ENCODE results near the gene LRP11. TPM values are rescaled to one million over a fixed set of nuclear protein-coding genes. Genes with fewer than 3 reads are reported as not detected.
A peak's percentile ranks its signal among the peaks of the same experiment; 100 is the strongest.

Gene LRP11
- total and polyA plus RNA-seq, 2 of the 13 experiments (the other 11 are each of a cell fraction or from before 2014, with no cell fraction given): 32.4 to 48.9 TPM

DNA sequence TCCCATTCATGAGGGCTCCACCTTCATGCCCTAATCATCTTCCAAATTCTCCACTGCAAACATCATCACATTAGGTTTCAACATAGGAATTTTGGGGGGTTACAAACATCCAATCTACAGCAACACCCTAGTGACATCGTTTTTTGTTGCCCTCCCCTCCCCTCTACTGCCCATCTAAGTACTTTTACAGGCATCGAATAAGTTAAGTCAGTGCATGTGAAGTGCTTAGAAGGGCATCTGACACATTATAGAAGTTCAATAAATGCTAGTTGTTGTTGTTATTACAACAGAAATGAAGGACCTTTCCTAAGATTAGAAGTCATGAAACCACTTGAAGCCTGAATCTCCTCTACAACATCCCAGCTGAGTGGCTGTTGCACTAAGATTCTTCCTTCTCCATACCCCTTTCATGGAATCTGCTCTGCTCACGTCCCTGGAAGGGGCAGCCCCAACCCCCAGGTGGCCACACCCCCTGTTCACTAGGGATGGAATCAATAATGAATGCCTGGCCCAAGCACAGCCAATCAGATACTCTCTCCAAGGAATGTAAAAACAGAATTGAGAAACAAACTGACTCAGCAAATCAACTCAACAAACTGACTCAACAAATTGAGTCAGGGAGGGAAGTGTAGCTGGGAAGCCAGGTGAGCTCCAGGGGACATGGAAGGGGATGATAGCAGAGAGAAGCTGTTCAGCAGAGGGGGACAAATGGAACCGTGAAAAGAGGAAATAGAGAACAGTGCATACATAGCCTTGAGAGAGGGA lies 3.9 kb upstream of the LRP11 start:
- POLR2A ChIA-PET: no interaction called here
- FAIRE-seq: no peak
- no peak overlapping the region for H3K9ac ChIP-seq (ENCODE audit: insufficient read depth, low read depth, low read length)
- TF ChIP-seq, protein P1, sequence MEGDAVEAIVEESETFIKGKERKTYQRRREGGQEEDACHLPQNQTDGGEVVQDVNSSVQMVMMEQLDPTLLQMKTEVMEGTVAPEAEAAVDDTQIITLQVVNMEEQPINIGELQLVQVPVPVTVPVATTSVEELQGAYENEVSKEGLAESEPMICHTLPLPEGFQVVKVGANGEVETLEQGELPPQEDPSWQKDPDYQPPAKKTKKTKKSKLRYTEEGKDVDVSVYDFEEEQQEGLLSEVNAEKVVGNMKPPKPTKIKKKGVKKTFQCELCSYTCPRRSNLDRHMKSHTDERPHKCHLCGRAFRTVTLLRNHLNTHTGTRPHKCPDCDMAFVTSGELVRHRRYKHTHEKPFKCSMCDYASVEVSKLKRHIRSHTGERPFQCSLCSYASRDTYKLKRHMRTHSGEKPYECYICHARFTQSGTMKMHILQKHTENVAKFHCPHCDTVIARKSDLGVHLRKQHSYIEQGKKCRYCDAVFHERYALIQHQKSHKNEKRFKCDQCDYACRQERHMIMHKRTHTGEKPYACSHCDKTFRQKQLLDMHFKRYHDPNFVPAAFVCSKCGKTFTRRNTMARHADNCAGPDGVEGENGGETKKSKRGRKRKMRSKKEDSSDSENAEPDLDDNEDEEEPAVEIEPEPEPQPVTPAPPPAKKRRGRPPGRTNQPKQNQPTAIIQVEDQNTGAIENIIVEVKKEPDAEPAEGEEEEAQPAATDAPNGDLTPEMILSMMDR (CRISPR knock-in tag; IDR thresholded peaks at IDR 0.05): no peak
- TF ChIP-seq KLF16 (CRISPR knock-in tag; IDR thresholded peaks at IDR 0.05) (no peak), ZNF790 (CRISPR knock-in tag; IDR thresholded peaks at IDR 0.05; ENCODE audit: borderline replicate concordance) (no peak), SAP130 (CRISPR knock-in tag; IDR thresholded peaks at IDR 0.05; ENCODE audit: low read depth) (peak; percentile 66), ZFP82 (CRISPR knock-in tag; IDR thresholded peaks at IDR 0.05; ENCODE audit: borderline replicate concordance) (no peak), ZNF430 (CRISPR knock-in tag; IDR thresholded peaks at IDR 0.05) (no peak), ZNF652 (CRISPR knock-in tag; IDR thresholded peaks at IDR 0.05; ENCODE audit: borderline replicate concordance, low read depth) (no peak), SRSF4 (IDR thresholded peaks at IDR 0.05; ENCODE audit: low read depth, low read length, poor library complexity, severe bottlenecking) (no peak), ESRRA (CRISPR knock-in tag; IDR thresholded peaks at IDR 0.05; ENCODE audit: low read depth) (no peak), ZBTB42 (CRISPR knock-in tag; IDR thresholded peaks at IDR 0.05) (no peak)
- TF ChIP-seq, protein P2, sequence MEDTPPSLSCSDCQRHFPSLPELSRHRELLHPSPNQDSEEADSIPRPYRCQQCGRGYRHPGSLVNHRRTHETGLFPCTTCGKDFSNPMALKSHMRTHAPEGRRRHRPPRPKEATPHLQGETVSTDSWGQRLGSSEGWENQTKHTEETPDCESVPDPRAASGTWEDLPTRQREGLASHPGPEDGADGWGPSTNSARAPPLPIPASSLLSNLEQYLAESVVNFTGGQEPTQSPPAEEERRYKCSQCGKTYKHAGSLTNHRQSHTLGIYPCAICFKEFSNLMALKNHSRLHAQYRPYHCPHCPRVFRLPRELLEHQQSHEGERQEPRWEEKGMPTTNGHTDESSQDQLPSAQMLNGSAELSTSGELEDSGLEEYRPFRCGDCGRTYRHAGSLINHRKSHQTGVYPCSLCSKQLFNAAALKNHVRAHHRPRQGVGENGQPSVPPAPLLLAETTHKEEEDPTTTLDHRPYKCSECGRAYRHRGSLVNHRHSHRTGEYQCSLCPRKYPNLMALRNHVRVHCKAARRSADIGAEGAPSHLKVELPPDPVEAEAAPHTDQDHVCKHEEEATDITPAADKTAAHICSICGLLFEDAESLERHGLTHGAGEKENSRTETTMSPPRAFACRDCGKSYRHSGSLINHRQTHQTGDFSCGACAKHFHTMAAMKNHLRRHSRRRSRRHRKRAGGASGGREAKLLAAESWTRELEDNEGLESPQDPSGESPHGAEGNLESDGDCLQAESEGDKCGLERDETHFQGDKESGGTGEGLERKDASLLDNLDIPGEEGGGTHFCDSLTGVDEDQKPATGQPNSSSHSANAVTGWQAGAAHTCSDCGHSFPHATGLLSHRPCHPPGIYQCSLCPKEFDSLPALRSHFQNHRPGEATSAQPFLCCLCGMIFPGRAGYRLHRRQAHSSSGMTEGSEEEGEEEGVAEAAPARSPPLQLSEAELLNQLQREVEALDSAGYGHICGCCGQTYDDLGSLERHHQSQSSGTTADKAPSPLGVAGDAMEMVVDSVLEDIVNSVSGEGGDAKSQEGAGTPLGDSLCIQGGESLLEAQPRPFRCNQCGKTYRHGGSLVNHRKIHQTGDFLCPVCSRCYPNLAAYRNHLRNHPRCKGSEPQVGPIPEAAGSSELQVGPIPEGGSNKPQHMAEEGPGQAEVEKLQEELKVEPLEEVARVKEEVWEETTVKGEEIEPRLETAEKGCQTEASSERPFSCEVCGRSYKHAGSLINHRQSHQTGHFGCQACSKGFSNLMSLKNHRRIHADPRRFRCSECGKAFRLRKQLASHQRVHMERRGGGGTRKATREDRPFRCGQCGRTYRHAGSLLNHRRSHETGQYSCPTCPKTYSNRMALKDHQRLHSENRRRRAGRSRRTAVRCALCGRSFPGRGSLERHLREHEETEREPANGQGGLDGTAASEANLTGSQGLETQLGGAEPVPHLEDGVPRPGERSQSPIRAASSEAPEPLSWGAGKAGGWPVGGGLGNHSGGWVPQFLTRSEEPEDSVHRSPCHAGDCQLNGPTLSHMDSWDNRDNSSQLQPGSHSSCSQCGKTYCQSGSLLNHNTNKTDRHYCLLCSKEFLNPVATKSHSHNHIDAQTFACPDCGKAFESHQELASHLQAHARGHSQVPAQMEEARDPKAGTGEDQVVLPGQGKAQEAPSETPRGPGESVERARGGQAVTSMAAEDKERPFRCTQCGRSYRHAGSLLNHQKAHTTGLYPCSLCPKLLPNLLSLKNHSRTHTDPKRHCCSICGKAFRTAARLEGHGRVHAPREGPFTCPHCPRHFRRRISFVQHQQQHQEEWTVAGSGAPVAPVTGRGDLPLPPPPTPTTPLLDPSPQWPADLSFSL (CRISPR knock-in tag; IDR thresholded peaks at IDR 0.05): 0 out of 2 replicates have a peak, but pooled peaks have one; percentile 46
- TF ChIP-seq, protein P3, sequence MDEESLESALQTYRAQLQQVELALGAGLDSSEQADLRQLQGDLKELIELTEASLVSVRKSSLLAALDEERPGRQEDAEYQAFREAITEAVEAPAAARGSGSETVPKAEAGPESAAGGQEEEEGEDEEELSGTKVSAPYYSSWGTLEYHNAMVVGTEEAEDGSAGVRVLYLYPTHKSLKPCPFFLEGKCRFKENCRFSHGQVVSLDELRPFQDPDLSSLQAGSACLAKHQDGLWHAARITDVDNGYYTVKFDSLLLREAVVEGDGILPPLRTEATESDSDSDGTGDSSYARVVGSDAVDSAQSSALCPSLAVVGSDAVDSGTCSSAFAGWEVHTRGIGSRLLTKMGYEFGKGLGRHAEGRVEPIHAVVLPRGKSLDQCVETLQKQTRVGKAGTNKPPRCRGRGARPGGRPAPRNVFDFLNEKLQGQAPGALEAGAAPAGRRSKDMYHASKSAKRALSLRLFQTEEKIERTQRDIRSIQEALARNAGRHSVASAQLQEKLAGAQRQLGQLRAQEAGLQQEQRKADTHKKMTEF (CRISPR knock-in tag; IDR thresholded peaks at IDR 0.05): no peak

More for the DNA sequence above, 3.9 kb upstream of the LRP11 start:
- 18% methylated on average over 4 of the region's 4 CpGs for WGBS (ENCODE audit: low lambda C conversion rate)
- Histone ChIP-seq H3K4me2 (ENCODE audit: low read depth, low read length) (peak overlapping the region; percentile 36), H3K79me2 (ENCODE audit: insufficient read depth, low read length) (no peaks in the 10 kb centered on the region), H3K27me3 (ENCODE audit: control insufficient read depth in 1 of 2, insufficient read depth in 2 of 2, low read length in 2 of 2) (no peaks in the 10 kb centered on the region; a peak in 1 of 5 replicates), H3K9me3 (ENCODE audit: low read length) (no peaks in the 10 kb centered on the region), H4K20me1 (ENCODE audit: insufficient read depth, low read length) (no peaks in the 10 kb centered on the region), H3K27ac (ENCODE audit: extremely low read length, insufficient read depth, low read length) (no peak overlapping the region), H3K4me1 (ENCODE audit: insufficient read depth, low read length) (peaks cover 26% of the 10 kb centered on the region), H2AFZ (ENCODE audit: low read length) (no peak overlapping the region), H3K36me3 (replicated peaks in 1 of 2; ENCODE audit: control insufficient read depth in 1 of 2, insufficient read depth in 2 of 2, low read length in 2 of 2) (no peaks in the 10 kb centered on the region), H3K4me3 (replicated peaks in 1 of 3; ENCODE audit: insufficient read depth in 1 of 3, low read depth in 2 of 3, low read length in 3 of 3) (no peak overlapping the region)
- in situ Hi-C loops (cut with HindIII; ENCODE audit: extremely low pct_ligation_motif_present, low pct_unique_long_range_greater_than_20kb) (no loop called here), intact Hi-C loops (cut with micrococcal nuclease; ENCODE audit: unreplicated experiment) (no loop called here)
- ATAC-seq (no peak), DNase-seq (ENCODE audit: low spot score) (peak; percentile 59)
- CTCF ChIA-PET (ENCODE audit: low intra/inter-chr PET ratio, low total read pairs): no interaction called here
- BruUV-seq (replicated peaks): no TSS peak
